Neuronal stem cell (in vitro differentiated cells): ENCODE results near the gene ENOSF1.

Experiments used
- DNase-seq: peaks from one replicate; pipeline ENCODE4 v3.0.0-alpha.2; 2013; ENCODE audit warnings: low spot score
- H2AFZ ChIP-seq: one replicate; pipeline ENCODE4 v1.6.1; 2013; ENCODE audit warnings: mild to moderate bottlenecking, low read length, inconsistent platforms
- H2AK5ac ChIP-seq: 2 replicates; pipeline ENCODE4 v1.6.1; 2013; ENCODE audit warnings: low read depth, mild to moderate bottlenecking, inconsistent platforms, low read length, moderate library complexity, mixed read lengths
- H2BK120ac ChIP-seq: 2 replicates; pipeline ENCODE4 v1.6.1; 2013; ENCODE audit warnings: low read depth, mild to moderate bottlenecking, inconsistent platforms, low read length, moderate library complexity, mixed read lengths
- H2BK12ac ChIP-seq: one replicate; pipeline ENCODE4 v1.6.1; 2013; ENCODE audit warnings: low read length, inconsistent platforms
- H2BK15ac ChIP-seq: 2 replicates; pipeline ENCODE4 v1.6.1; 2013; ENCODE audit warnings: mild to moderate bottlenecking, low read length, inconsistent platforms, mixed read lengths
- H2BK5ac ChIP-seq: one replicate; pipeline ENCODE4 v1.6.1; 2013; ENCODE audit warnings: inconsistent platforms, mild to moderate bottlenecking, low read length, moderate library complexity
- H3K14ac ChIP-seq: one replicate; pipeline ENCODE4 v1.6.1; 2013; ENCODE audit warnings: low read length, inconsistent platforms
- H3K18ac ChIP-seq: 2 replicates; pipeline ENCODE4 v1.6.1; 2013; ENCODE audit warnings: low read length, inconsistent platforms
- H3K23ac ChIP-seq: 2 replicates; pipeline ENCODE4 v1.6.1; 2013; ENCODE audit warnings: low read depth, mild to moderate bottlenecking, mixed read lengths, low read length, inconsistent platforms; ENCODE audit not compliant: poor library complexity
- H3K27ac ChIP-seq: replicated peaks from 3 replicates; pipeline ENCODE4 v1.5.1; 2013; ENCODE audit warnings: low read length, inconsistent platforms
- H3K27me3 ChIP-seq, 3 experiments: 2 replicates each; pipeline ENCODE4 v1.6.1; 2013; ENCODE audit warnings: low read length in 3 of 3, mild to moderate bottlenecking in 2 of 3, inconsistent platforms in 1 of 3, low read depth in 1 of 3, mixed read lengths in 1 of 3, moderate library complexity in 1 of 3; ENCODE audit not compliant: control insufficient read depth in 3 of 3, insufficient read depth in 3 of 3
- H3K36me3 ChIP-seq, 2 donors: replicated peaks in 1 of 2; 2 replicates each; pipeline ENCODE4 v1.6.1; 2013; ENCODE audit warnings: low read length in 2 of 2; ENCODE audit not compliant: control insufficient read depth in 2 of 2, insufficient read depth in 2 of 2
- H3K4ac ChIP-seq: 2 replicates; pipeline ENCODE4 v1.6.1; 2013; ENCODE audit warnings: inconsistent platforms, mild to moderate bottlenecking, low read length, moderate library complexity
- H3K4me1 ChIP-seq, 2 donors: 1 replicate in 1 of 2; 2 replicates in 1 of 2; pipeline ENCODE4 v1.6.1; 2013; ENCODE audit warnings: low read length in 2 of 2, low read depth in 1 of 2; ENCODE audit not compliant: control insufficient read depth in 2 of 2, insufficient read depth in 1 of 2
- H3K4me2 ChIP-seq: one replicate; pipeline ENCODE4 v1.6.1; 2013; ENCODE audit warnings: mild to moderate bottlenecking, low read length, inconsistent platforms; ENCODE audit not compliant: insufficient read depth, poor library complexity, severe bottlenecking
- H3K4me3 ChIP-seq, 2 donors: 2 replicates each; pipeline ENCODE4 v1.5.1; 2013; ENCODE audit warnings: low read length in 2 of 2, mild to moderate bottlenecking in 2 of 2, inconsistent platforms in 1 of 2, moderate library complexity in 1 of 2
- H3K79me1 ChIP-seq: one replicate; pipeline ENCODE4 v1.6.1; 2013; ENCODE audit warnings: low read depth, mild to moderate bottlenecking, inconsistent platforms, low read length, moderate library complexity
- H3K9ac ChIP-seq: one replicate; pipeline ENCODE4 v1.6.1; 2013; ENCODE audit warnings: mild to moderate bottlenecking, low read depth, low read length, inconsistent platforms; ENCODE audit not compliant: poor library complexity
- H3K9me3 ChIP-seq, 2 donors: replicated peaks in 1 of 2; 2 replicates each; pipeline versions ENCODE3 to v1.6.1; 2013; ENCODE audit warnings: low read length in 2 of 2, mild to moderate bottlenecking in 2 of 2, inconsistent platforms in 1 of 2, low read depth in 1 of 2, mixed read lengths in 1 of 2, moderate library complexity in 1 of 2; ENCODE audit not compliant: control insufficient read depth in 2 of 2, insufficient read depth in 1 of 2
- H4K8ac ChIP-seq: one replicate; pipeline ENCODE4 v1.6.1; 2013; ENCODE audit warnings: low read depth, mild to moderate bottlenecking, inconsistent platforms, low read length, moderate library complexity
- H4K91ac ChIP-seq: one replicate; pipeline ENCODE4 v1.6.1; 2013; ENCODE audit warnings: low read length, low read depth, mild to moderate bottlenecking, inconsistent platforms; ENCODE audit not compliant: poor library complexity
- WGBS, 2 donors: extraction: QIAGEN DNeasy Blood & Tissue Kit; methylation state at CpG; one replicate each; pipeline ENCODE4 v1.1.7; 2013; ENCODE audit warnings: missing lambda C conversion rate in 2 of 2, mixed read lengths in 1 of 2; ENCODE audit not compliant: insufficient read length in 2 of 2, insufficient replicate concordance in 1 of 2; ENCODE audit errors: extremely low coverage in 2 of 2; 5-methylcytosine and 5-hydroxymethylcytosine counted together

ENOSF1 gene

GRCh38 chr18:629269-630150 is 82.9 kb downstream of the ENOSF1 start:
- Histone ChIP-seq H4K8ac (no peak overlapping the region), H3K4me3 (no peak overlapping the region), H2AFZ (no peak overlapping the region), H3K4ac (no peak overlapping the region), H3K4me2 (no peak overlapping the region), H3K9ac (no peak overlapping the region), H3K9me3 (no peaks in the 10 kb centered on the region), H2BK12ac (no peak overlapping the region), H3K23ac (no peak overlapping the region), H4K91ac (no peak overlapping the region), H3K36me3 (no peaks in the 10 kb centered on the region), H2BK120ac (no peak overlapping the region), H2BK15ac (no peak overlapping the region), H3K4me1 (peaks cover 0 to 2% of the 10 kb centered on the region in 2 donors), H2BK5ac (no peak overlapping the region), H3K27me3 (no peaks in the 10 kb centered on the region), H3K79me1 (no peaks in the 10 kb centered on the region), H3K27ac (no peak overlapping the region), H3K14ac (no peak overlapping the region), H2AK5ac (no peak overlapping the region), H3K18ac (no peak overlapping the region)
- no peak for DNase-seq
- WGBS, 2 donors = no CpG with 5 or more reads among the region's 6 CpGs

GRCh38 chr18:627231-627630 is 85.2 kb downstream of the ENOSF1 start:
- Histone ChIP-seq H3K23ac (no peak overlapping the region), H3K27me3 (no peaks in the 10 kb centered on the region), H3K9me3 (no peaks in the 10 kb centered on the region), H3K4me1 (no peaks in the 10 kb centered on the region), H3K18ac (no peak overlapping the region), H3K4me3 (no peak overlapping the region), H2AK5ac (no peak overlapping the region), H3K9ac (no peak overlapping the region), H3K14ac (no peak overlapping the region), H4K8ac (no peak overlapping the region), H3K79me1 (no peaks in the 10 kb centered on the region), H4K91ac (no peak overlapping the region), H3K4ac (no peak overlapping the region), H2BK12ac (no peak overlapping the region), H3K27ac (no peak overlapping the region), H2BK120ac (no peak overlapping the region), H3K4me2 (no peak overlapping the region), H2AFZ (no peak overlapping the region), H2BK5ac (no peak overlapping the region), H2BK15ac (no peak overlapping the region), H3K36me3 (no peaks in the 10 kb centered on the region)
- WGBS, 2 donors = no CpG with 5 or more reads among the region's 2 CpGs
- DNase-seq = no peak

- Histone ChIP-seq H3K4me3 (no peak overlapping the region), H3K36me3 (no peaks in the 10 kb centered on the region), H2AFZ (peak overlapping the region; percentile 51), H3K14ac (no peak overlapping the region), H4K91ac (no peak overlapping the region), H3K4ac (no peak overlapping the region), H3K9me3 (no peaks in the 10 kb centered on the region), H3K18ac (no peak overlapping the region), H4K8ac (no peak overlapping the region), H3K4me1 (no peaks in the 10 kb centered on the region), H2BK120ac (no peak overlapping the region), H3K79me1 (no peaks in the 10 kb centered on the region), H3K9ac (no peak overlapping the region), H3K23ac (no peak overlapping the region), H2BK5ac (no peak overlapping the region), H2BK12ac (no peak overlapping the region), H3K27me3 (peaks cover 0 to 2% (median 0%) of the 10 kb centered on the region in 3 experiments), H2AK5ac (no peak overlapping the region), H3K27ac (no peak overlapping the region), H2BK15ac (no peak overlapping the region), H3K4me2 (no peak overlapping the region)
- peak; percentile 43 for DNase-seq
- no CpG with 5 or more reads among the region's 11 CpGs for WGBS, 2 donors
Observed at GRCh38 chr18:623761-624620, 88.4 kb downstream of the ENOSF1 start.

GRCh38 chr18:622289-622688 is 90.1 kb downstream of the ENOSF1 start:
- Histone ChIP-seq H4K8ac (no peak overlapping the region), H2AK5ac (no peak overlapping the region), H2BK5ac (no peak overlapping the region), H4K91ac (no peak overlapping the region), H3K4me3 (no peak overlapping the region), H3K36me3 (no peaks in the 10 kb centered on the region), H3K14ac (no peak overlapping the region), H3K23ac (no peak overlapping the region), H3K9ac (no peak overlapping the region), H3K27ac (no peak overlapping the region), H3K9me3 (no peaks in the 10 kb centered on the region), H3K4me2 (no peak overlapping the region), H2BK12ac (no peak overlapping the region), H2AFZ (no peak overlapping the region), H3K79me1 (no peaks in the 10 kb centered on the region), H2BK15ac (no peak overlapping the region), H3K18ac (no peak overlapping the region), H3K4ac (no peak overlapping the region), H2BK120ac (no peak overlapping the region), H3K27me3 (peaks cover 0 to 8% (median 0%) of the 10 kb centered on the region in 3 experiments), H3K4me1 (no peaks in the 10 kb centered on the region)
- no CpG with 5 or more reads among the region's 6 CpGs for WGBS, 2 donors
- no peak for DNase-seq
